K562 (cell line): ENCODE measurements around the gene CMTM5. TPM values are rescaled to one million over a fixed set of nuclear protein-coding genes. Genes with fewer than 3 reads are reported as not detected.
"Not testable (repeated sequence)": the region's sequence is repeated elsewhere in the genome, so short reads cannot be mapped to it uniquely, and the experiment has no call there.

Source experiments
- ATAC-seq: fragments of 200-7000 bp; cut with Tn5 transposase; 3 replicates; pipeline ENCODE4 v1.9.1; 2020; ENCODE audit warnings: moderate library complexity
- BruUV-seq: library from RNA; stranded (reverse); fragments of 400-500 nt; replicated peaks from 2 replicates; lab custom pipeline; 2021; lab: Mats Ljungman, UMichigan
- CTCF ChIA-PET: fragments of 300-600 bp; formaldehyde crosslinking; extraction: SDS; loops from one replicate; lab custom pipeline; 2021; ENCODE audit warnings: low intra/inter-chr PET ratio; lab: Yijun Ruan, JAX
- POLR2A ChIA-PET: fragments of 300-600, 350-650 bp; sonication (Branson Sonifier 250); formaldehyde crosslinking; extraction: SDS; loops from one replicate; lab custom pipeline; 2021; ENCODE audit warnings: antibody characterized with exemption, inconsistent platforms; lab: Yijun Ruan, JAX
- DNase-seq, 4 experiments: peaks; one replicate each; pipeline versions ENCODE4 v3.0.0 to v3.0.0-alpha.2; 2011 to 2018; ENCODE audit warnings: low spot score in 3 of 4, mixed read lengths in 3 of 4; ENCODE audit errors: extremely low read depth in 1 of 4
- FAIRE-seq: peaks from 2 replicates; lab custom pipeline; 2011; peaks lifted over from hg19 to GRCh38; lab: Jason Lieb, UNC
- H2AFZ ChIP-seq: 2 replicates; pipeline ENCODE4 v1.6.0; 2011; ENCODE audit warnings: low read depth, low read length, control low read depth, inconsistent platforms
- H3K27ac ChIP-seq: fragments of 200-600 bp; 3 replicates; pipeline ENCODE4 v1.8.0; 2011; ENCODE audit warnings: low read depth, mild to moderate bottlenecking, control low read depth, inconsistent platforms, low read length, moderate library complexity, mixed read lengths; ENCODE audit errors: extremely low read depth
- H3K27me3 ChIP-seq, 2 experiments: fragments of 300-600 bp in 1 of 2; 2 replicates in 1 of 2; 3 replicates in 1 of 2; pipeline versions ENCODE4 v1.6.0 to v1.8.0; 2011; ENCODE audit warnings: inconsistent platforms in 2 of 2, low read length in 2 of 2, mild to moderate bottlenecking in 1 of 2, mixed read lengths in 1 of 2, moderate library complexity in 1 of 2; ENCODE audit not compliant: control insufficient read depth in 2 of 2, insufficient read depth in 2 of 2
- H3K36me3 ChIP-seq: fragments of 300-600 bp; 3 replicates; pipeline ENCODE4 v1.8.0; 2011; ENCODE audit warnings: mild to moderate bottlenecking, low read length, inconsistent platforms; ENCODE audit not compliant: control insufficient read depth, insufficient read depth
- H3K4me1 ChIP-seq, 2 experiments: fragments of 200-600 bp in 1 of 2; replicated peaks in 1 of 2; 2 replicates in 1 of 2; 3 replicates in 1 of 2; pipeline versions ENCODE4 v1.5.1 to v1.8.0; 2011; ENCODE audit warnings: inconsistent platforms in 2 of 2, low read length in 2 of 2, mild to moderate bottlenecking in 1 of 2, mixed read lengths in 1 of 2, moderate library complexity in 1 of 2; ENCODE audit not compliant: control insufficient read depth in 2 of 2, insufficient read depth in 2 of 2
- H3K4me2 ChIP-seq: 2 replicates; pipeline ENCODE4 v1.6.1; 2011; ENCODE audit warnings: low read length, control low read depth, inconsistent platforms, mixed read lengths; ENCODE audit not compliant: insufficient read depth
- H3K4me3 ChIP-seq: fragments of 200-600 bp; sonication (generic), shearing (Covaris generic); 2 replicates; pipeline ENCODE4 v1.5.1; 2016; ENCODE audit warnings: control low read depth, inconsistent platforms
- H3K79me2 ChIP-seq: fragments of 200-600 bp; 3 replicates; pipeline ENCODE4 v1.8.0; 2011; ENCODE audit warnings: low read length, inconsistent platforms; ENCODE audit not compliant: control insufficient read depth, insufficient read depth
- H3K9ac ChIP-seq, 2 experiments: 2 replicates each; pipeline versions ENCODE4 v1.6.0 to v1.6.1; 2011; ENCODE audit warnings: low read depth in 2 of 2, low read length in 2 of 2, control low read depth in 1 of 2, inconsistent platforms in 1 of 2, mild to moderate bottlenecking in 1 of 2, mixed read lengths in 1 of 2; ENCODE audit not compliant: insufficient read depth in 1 of 2
- H3K9me1 ChIP-seq: one replicate; pipeline ENCODE4 v1.6.0; 2011; ENCODE audit warnings: inconsistent platforms, mild to moderate bottlenecking, low read length, moderate library complexity; ENCODE audit not compliant: control insufficient read depth, insufficient read depth
- H3K9me3 ChIP-seq: replicated peaks from 2 replicates; pipeline ENCODE4 v1.5.1; 2011; ENCODE audit warnings: low read depth, low read length, inconsistent platforms; ENCODE audit not compliant: control insufficient read depth, insufficient read depth
- H4K20me1 ChIP-seq: replicated peaks from 2 replicates; pipeline ENCODE4 v1.6.1; 2011; ENCODE audit warnings: low read length, inconsistent platforms, mixed read lengths; ENCODE audit not compliant: control insufficient read depth, insufficient read depth
- ATF1 ChIP-seq, 2 experiments: fragments of 450-650 bp in 1 of 2; IDR thresholded peaks; 2 replicates each; pipeline ENCODE4 v1.6.1; 2016; ENCODE audit warnings: missing compliant biosample characterization in 1 of 2, missing genetic modification characterization in 1 of 2
- MCM2 ChIP-seq: fragments of 450-650 bp; IDR thresholded peaks from 2 replicates; pipeline ENCODE4 v1.6.1; 2017; ENCODE audit warnings: low read depth, mild to moderate bottlenecking
- SMAD2 ChIP-seq: fragments of 150-350 bp; IDR thresholded peaks from 2 replicates; pipeline ENCODE4 v1.6.1; 2014; ENCODE audit warnings: low read depth, mild to moderate bottlenecking, low read length
- WGBS: fragments of 100-300 bp; shearing (Covaris generic); methylation state at CpG from one replicate; pipeline ENCODE4 v1.1.6; 2016; ENCODE audit warnings: low coverage, mixed read lengths; ENCODE audit not compliant: insufficient coverage; ENCODE audit errors: missing lambda C conversion rate; 5-methylcytosine and 5-hydroxymethylcytosine counted together
- in situ Hi-C: fragments of 300-500 bp; cut with MboI; formaldehyde crosslinking; loops from 4 replicates; pipeline ENCODE4 v1.15.0; 2018; ENCODE audit warnings: inconsistent platforms, mixed read lengths
- intact Hi-C: fragments of 100-400 bp; cut with micrococcal nuclease; formaldehyde crosslinking; loops from 2 replicates; pipeline ENCODE4 v1.14.2; 2022
- polyA plus RNA-seq, 8 experiments: library from polyadenylated mRNA; depleted of rRNA in 4 of 8; stranded (reverse) in 5 of 8; unstranded in 3 of 8; fragments of >200 nt; fragmentation: Nextera tagmentation in 2 of 8; fragmentation: Illumina TruSeq in 1 of 8; extraction: Ambion mirVana in 2 of 8; extraction: Trizol in 1 of 8; gene quantifications; 2 replicates each; pipeline versions ENCODE4 v1.2.1 to v1.2.3, GENCODE V29; 2011 to 2014; ENCODE audit warnings: inconsistent platforms in 1 of 8, missing spikeins in 1 of 8
- total RNA-seq, 7 experiments: library from RNA; depleted of rRNA in 6 of 7; stranded (reverse); fragments of >200 nt in 6 of 7; fragmentation: Illumina TruSeq in 2 of 7; extraction: Trizol in 2 of 7; gene quantifications; 2 replicates each; pipeline versions ENCODE4 v1.2.1 to v1.2.3, GENCODE V29; 2011 to 2021; ENCODE audit warnings: low replicate concordance in 1 of 7

CMTM5 gene
- total and polyA plus RNA-seq, 9 of the 15 experiments (the other 6 are each of a cell fraction or from before 2014, with no cell fraction given), result 0.21 TPM; not detected in 8

- TF ChIP-seq SMAD2, result no peak
- TF ChIP-seq MCM2, result no peak
- TF ChIP-seq ATF1 (CRISPR knock-in tag; IDR thresholded peaks at IDR 0.05), result no peak
- no peak for TF ChIP-seq ATF1 (tag; IDR thresholded peaks at IDR 0.05)
Observed at GRCh38 chr14:23425169-23425568, 48.3 kb downstream of the CMTM5 start (continued).

GRCh38 chr14:23425798-23426197 is 49.0 kb downstream of the CMTM5 start:
- H3K4me2 ChIP-seq, H3K27ac ChIP-seq, H2AFZ ChIP-seq, H3K4me1 ChIP-seq, H4K20me1 ChIP-seq, H3K9ac ChIP-seq, BruUV-seq, H3K79me2 ChIP-seq, H3K9me1 ChIP-seq, POLR2A ChIA-PET, in situ Hi-C loops, ATAC-seq, H3K36me3 ChIP-seq, DNase-seq, H3K4me3 ChIP-seq, H3K9me3 ChIP-seq, intact Hi-C loops, CTCF ChIA-PET, FAIRE-seq: not testable (repeated sequence)
- WGBS, result 0% methylated on average over 2 of the region's 6 CpGs
- H3K27me3 ChIP-seq, result peaks cover 2 to 46% of the 10 kb centered on the region in 2 experiments; a peak in 4 of 5 replicates
